ENCODE measurements around the gene NQO1.
"Not testable (repeated sequence)": the region's sequence is repeated elsewhere in the genome, so short reads cannot be mapped to it uniquely, and the experiment has no call there.

Gene NQO1

GRCh38 chr16:69726313-69727060, at the start of gene NQO1:
Gene NQO1 (minus strand): TSS chr16:69726560. CDS start chr16:69726439, 121 bp downstream.
- DNase-seq (ENCODE audit: low spot score), result peak; percentile 95

GRCh38 chr16:69775563-69775962, 49.2 kb upstream of the NQO1 start:
- no peak for DNase-seq (ENCODE audit: low spot score)

DNA sequence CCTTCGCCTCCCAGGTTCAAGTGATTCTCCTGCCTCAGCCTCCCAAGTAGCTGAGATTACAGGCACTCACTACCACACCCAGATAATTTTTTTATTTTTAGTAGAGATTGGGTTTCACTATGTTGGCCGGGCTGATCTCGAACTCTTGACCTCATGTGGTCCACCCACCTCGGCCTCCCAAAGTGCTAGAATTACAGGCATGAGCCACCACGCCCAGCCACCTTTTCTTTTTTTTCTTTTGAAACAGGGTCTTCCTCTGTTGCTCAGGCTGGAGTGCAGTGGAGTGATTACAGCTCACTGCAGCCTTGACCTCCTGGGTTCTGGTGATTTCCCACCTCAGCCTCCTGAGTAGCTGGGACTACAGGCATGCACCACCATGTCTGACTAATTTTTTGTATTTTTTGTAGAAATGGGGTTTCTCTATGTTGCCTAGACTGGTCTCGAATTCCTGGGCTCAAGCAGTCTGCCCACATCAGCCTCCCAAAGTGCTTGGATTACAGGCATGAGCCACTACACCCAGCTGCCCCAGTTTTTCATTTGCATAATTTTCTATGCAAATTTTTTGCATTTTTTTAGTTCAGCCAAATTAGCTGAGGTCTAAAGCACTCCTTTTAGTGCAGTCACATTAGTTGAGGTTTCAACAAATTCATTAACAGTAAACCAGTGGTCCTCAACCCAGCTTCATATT, 47.0 kb upstream of the NQO1 start:
- no peak for DNase-seq (ENCODE audit: low spot score)

DNA sequence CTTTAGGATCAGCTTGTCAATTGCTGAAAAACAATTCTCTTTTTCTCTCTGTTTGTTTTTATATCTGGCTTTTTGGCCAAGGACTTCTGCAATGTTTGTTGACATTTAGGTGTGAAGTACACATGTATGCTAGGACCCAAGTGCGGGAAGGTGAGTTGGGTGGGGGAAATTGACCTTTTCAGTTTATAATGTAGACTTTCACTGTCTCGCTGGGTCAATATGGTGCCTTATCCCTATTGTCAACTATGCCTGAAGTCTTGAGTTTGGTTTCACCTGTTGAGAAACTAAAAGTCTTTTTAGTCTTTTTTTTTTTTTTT, 45.2 kb upstream of the NQO1 start:
- no peak for DNase-seq (ENCODE audit: low spot score)

- no peak for DNase-seq (ENCODE audit: low spot score)
Measured at GRCh38 chr16:69769404-69769803, 43.0 kb upstream of the NQO1 start.

DNA sequence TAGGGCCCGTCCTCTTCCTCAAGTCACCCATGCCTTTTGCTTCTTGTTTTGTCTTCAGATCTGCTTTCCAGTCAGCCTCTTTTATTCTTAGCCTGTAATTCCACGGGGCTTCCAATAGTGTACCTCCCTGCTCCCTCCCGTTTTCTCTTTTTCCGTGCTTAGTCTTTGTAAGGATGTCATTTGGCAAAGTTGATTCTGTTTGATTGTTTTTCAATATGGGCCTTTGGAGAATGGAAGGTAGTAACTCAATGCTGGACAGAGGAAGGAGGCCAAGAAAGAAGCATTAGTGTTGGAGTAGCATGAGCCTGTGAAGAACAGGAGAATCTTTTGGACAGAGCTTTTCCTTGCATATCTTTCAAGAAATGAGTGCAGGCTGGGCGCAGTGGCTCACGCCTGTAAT, 42.3 kb upstream of the NQO1 start:
- no peak for DNase-seq (ENCODE audit: low spot score)

GRCh38 chr16:69767459-69768229, 41.3 kb upstream of the NQO1 start:
- DNase-seq (ENCODE audit: low spot score), result no peak

GRCh38 chr16:69763599-69763942, 37.2 kb upstream of the NQO1 start:
- DNase-seq (ENCODE audit: low spot score), result no peak

- no peak for DNase-seq (ENCODE audit: low spot score)
Measured at GRCh38 chr16:69762814-69763598, 36.6 kb upstream of the NQO1 start.

DNA sequence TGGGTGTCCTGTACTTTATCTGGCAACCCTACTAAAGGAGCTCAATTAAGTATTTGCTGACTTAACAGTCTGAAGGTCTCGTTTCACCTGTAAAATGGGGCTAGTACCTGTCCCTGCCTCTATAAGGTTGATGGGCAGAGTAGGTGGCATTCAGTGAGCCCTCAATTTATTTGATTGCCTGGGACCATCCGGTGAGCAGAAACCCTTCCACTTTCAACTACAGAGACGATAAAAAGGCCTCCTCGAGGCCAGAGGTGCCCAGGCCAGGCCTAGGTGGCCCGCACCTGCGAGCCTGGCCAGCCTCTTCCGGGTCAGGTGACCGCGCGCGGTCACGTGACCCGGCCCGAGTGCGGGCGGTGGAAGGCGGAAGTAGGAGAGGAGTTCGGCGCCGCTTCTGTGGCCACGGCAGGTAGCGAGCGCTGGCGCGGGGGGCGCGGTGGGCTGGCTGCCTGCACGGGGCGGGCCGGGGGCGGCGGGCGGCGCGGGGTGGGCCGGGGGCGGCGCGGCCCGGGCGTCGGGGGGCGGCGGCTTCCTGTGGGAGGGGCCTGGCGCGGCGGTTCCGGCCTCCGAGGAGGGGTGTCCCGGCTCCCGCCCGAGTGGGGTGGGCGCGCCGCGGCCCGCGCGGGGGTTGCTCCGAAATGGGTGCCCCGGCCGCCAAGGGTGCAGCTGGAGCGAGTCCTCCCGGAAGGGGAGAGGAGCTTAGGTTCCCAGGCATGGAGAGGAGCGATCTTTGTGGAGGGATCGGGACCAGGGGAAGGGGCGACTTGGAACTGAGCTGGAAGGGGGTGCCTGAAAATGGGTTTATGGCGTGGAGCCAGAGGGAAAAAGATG, 35.8 kb upstream of the NQO1 start, which contains the start of gene WWP2:
WWP2 (plus strand) TSS at position 350 of the 831 bp plus-strand sequence. CDS start 24,679 bp downstream, outside the sequence.
- DNase-seq (ENCODE audit: low spot score), result peak; percentile 81

DNA sequence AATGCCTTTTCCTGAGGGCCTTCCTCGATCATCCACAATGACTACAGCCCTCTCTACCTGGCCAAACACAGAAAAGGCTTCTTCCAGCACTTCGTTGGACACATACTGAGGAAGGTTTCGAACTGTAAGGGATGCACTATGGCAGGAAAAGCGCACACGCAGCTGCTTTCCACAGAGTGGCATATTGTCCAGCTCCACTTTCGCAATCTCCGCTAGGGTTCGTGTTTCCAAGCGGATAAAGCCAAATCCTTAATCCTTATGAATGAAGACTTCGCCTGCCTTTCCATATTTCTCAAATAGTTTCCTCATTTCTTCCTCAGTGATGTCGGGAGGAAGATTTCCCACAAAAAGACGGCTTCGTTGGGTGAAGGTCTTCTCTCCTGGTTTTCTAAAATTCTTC, 31.0 kb upstream of the NQO1 start:
- DNase-seq (ENCODE audit: low spot score), result not testable (repeated sequence)

GRCh38 chr16:69756705-69757104, 30.3 kb upstream of the NQO1 start:
- DNase-seq (ENCODE audit: low spot score), result no peak

DNA sequence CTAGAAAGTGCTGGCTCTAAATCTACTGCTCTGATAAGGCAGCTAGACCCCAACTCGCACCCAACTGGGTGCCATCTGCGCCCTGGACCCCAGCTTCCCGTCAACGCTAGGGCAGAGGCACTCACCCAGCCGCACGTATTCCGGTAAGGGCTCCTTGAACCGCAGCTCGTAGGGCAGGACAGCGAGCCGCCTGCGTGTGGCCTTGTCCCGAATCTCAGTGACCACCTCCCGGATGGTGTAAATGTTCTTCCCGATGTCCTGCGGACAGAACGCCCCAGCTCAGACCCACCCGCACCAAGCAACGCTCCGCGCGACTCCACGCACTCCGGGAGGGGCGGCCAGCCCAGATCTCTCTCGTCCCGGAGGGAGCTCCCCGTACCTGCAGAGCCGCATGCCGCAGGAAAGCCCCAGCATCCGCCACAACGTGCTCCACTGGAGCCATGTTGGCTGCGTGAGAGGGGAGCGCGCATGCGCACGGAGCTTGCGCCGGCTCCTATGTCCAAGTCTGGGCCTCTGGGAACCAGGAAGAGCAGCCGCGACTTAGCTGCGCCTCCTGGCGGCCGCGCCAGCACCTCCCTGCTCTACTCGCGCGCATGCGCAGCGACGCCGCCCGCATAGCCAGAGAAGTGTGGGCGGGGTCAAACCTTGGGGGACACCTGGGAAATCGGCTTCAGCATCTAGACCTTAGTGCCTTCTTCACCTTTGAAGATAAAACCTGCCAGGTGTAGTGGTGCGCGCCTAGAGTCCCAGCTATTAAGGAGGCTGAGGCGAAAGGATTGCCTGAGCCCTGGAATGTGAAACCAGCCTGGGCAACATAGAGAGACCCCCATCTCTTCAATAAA, 28.3 kb upstream of the NQO1 start, which contains the start of gene NOB1:
NOB1 (minus strand) TSS at position 458 of the 842 bp plus-strand sequence; CDS start at position 442, 16 bp downstream.
- peak; percentile 93 for DNase-seq (ENCODE audit: low spot score)

- no peak for DNase-seq (ENCODE audit: low spot score)
Measured at GRCh38 chr16:69754143-69754468, 27.7 kb upstream of the NQO1 start.

DNA sequence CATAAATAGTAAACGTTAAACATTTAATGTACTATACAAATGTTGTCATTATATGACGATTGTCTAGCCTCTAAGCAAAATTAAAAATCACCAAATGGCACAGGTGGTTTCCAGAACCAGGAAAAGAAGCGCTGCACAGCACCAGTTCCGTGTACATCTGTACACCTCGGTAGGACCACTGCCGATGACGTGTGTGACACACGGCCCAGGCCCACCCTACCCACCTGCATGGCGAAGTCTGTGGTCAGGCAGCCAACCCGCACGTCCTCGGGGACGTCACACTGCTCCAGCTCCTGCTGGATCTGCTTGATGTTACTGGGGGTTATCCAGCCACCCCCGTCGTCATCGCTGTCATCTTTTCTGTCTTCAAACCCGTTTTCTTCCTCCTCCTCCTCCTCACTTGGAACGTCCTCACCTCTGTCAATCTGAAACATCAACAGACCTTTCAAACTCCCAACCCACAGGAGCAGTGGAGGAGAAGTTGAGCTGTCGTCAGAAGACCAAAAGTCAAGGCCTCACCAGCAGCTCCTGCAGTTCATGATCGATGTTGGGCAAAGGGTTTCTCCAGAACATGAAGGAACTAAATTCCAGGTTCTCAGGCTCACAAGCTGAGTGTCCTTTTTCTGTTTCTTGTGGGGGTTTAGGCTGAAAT, 22.5 kb upstream of the NQO1 start:
- DNase-seq (ENCODE audit: low spot score), result no peak

- no peak for DNase-seq (ENCODE audit: low spot score)
Measured at GRCh38 chr16:69747115-69747514, 20.8 kb upstream of the NQO1 start.

DNA sequence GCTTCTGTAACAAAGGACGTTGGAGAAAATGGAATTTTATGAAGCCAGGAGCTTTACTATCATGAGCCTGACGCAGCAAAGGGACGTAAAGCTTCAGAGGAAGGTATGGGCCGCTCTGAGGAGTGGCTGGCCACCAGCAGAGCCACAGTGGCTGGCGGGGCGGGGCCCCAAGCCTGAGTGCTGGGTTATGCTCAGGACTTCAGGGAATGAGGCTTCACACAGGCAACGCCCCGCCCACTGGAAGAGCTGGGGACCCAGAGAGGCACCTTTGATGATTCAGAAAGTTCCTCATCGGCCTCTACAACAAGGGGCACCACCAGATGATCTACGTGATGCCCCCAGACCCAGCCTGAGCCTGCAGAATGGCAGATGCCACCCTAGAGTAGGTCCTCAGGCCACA, 19.6 kb upstream of the NQO1 start:
- DNase-seq (ENCODE audit: low spot score), result no peak

- no peak for DNase-seq (ENCODE audit: low spot score)
Measured at GRCh38 chr16:69745232-69745612, 18.9 kb upstream of the NQO1 start.

GRCh38 chr16:69744363-69745231, 18.2 kb upstream of the NQO1 start:
- no peak for DNase-seq (ENCODE audit: low spot score)
